WI38 (cell line): ENCODE data around the gene GSTM2.
A peak's percentile ranks its signal among the peaks of the same experiment; 100 is the strongest.
"Not testable (repeated sequence)": the region's sequence is repeated elsewhere in the genome, so short reads cannot be mapped to it uniquely, and the experiment has no call there.

Source experiments
- H3K4me3 ChIP-seq: 2 replicates; pipeline ENCODE4 v1.5.1; 2011; ENCODE audit warnings: low read depth, mild to moderate bottlenecking, control low read depth, low read length
- CTCF ChIP-seq: IDR thresholded peaks from 2 replicates; pipeline ENCODE4 v1.5.1; 2012; ENCODE audit warnings: low read depth, mild to moderate bottlenecking, control low read depth, low read length

Gene GSTM2

DNA sequence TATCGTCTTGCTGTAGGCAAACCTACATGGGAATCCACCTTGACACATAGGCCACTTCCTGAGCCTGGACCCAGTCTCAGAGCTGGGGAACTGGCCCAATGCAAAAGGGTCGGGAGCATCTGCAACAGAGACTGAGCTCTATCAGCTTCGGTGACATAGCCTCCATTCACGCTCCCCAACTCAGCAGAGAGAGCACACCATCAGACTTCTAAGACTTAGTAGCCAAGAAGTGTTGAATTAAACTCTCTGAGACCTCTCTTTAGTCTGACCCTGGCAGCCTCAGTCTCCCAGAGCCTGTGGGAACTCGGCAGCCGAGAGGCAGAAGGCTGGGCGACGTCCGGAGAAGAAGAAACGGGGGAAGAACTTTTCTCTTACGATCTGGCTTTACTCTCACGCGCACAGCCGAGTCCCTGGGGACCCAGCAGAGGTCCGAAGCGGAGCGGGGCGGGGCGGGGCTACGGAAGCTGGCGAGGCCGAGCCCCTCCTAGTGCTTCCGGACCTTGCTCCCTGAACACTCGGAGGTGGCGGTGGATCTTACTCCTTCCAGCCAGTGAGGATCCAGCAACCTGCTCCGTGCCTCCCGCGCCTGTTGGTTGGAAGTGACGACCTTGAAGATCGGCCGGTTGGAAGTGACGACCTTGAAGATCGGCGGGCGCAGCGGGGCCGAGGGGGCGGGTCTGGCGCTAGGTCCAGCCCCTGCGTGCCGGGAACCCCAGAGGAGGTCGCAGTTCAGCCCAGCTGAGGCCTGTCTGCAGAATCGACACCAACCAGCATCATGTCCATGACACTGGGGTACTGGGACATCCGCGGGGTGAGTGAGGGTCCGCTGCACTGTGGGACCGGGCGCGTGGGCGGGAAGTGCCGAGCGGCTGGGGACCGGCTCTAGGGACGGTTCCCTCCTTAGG lies 12.0 kb upstream of the GSTM2 start, which contains the start of gene GSTM4:
Gene GSTM4 (plus strand): TSS at position 485 of the 905 bp plus-strand sequence. CDS start 291 bp downstream, at position 776.
- H3K4me3 ChIP-seq, result peak within 1 kb of the TSS; percentile 78
- TF ChIP-seq CTCF, result no peak

DNA sequence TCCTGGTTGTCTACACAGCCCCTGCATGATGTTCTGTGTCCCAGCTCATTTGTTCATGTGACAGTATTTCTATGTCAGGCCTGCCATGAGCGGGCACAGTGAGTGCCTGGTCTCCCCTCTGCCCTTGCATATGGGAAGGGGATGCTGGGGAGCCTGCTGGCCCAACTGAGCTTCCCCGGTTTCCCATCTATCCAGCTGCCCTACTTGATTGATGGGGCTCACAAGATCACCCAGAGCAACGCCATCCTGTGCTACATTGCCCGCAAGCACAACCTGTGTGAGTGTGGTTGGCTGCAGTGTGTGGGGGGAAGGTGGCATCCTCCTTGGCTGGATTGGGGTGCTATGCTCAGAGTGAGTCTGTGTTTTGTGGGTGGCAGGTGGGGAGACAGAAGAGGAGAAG lies 10.5 kb upstream of the GSTM2 start:
- no peak for TF ChIP-seq CTCF
- no peak overlapping the region for H3K4me3 ChIP-seq

DNA sequence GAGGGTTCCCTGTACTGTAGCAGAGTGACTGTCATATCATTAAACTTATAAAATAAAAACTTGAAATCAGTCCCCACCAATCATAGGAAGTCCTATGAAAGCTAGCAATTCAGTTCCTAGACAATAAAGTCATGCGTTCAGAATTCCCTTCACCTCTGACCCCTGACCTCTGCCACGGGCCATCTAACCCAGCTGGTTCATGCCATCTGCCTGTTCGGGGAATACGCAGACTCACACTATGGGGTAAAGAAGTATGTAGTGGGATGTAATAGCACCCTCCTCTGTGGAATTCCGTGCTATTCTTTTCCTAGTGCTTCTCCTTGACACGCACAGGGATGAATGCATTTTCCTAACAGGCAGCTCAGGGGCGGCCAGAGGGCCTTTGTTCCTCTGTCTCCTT lies 9.9 kb upstream of the GSTM2 start:
- no peak for TF ChIP-seq CTCF
- no peak overlapping the region for H3K4me3 ChIP-seq

DNA sequence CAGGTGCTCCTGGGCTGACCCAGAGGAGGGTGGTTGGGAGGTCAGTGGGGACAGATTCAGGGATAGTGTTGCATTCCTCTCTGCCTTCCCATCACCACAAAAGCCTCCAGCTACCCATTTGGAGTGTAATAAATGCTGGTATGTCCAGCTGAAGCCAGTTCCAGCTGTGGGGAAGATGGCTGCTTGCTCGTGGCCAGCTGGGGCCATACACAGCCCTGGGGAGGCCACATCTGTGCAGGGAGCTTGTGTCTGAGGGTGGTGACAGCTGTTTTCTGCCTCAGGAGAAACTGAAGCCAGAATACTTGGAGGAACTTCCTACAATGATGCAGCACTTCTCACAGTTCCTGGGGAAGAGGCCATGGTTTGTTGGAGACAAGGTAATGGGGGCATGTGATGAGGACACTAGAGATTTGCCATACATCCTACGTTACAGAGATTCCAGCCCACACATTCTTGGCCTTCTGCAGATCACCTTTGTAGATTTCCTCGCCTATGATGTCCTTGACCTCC lies 9.3 kb upstream of the GSTM2 start:
- H3K4me3 ChIP-seq, result no peak overlapping the region
- TF ChIP-seq CTCF, result no peak

- TF ChIP-seq CTCF, result no peak
Observed at GRCh38 chr1:109659145-109659544, 8.7 kb upstream of the GSTM2 start.

GRCh38 chr1:109659997-109660690 lies 7.7 kb upstream of the GSTM2 start:
- H3K4me3 ChIP-seq, result no peak overlapping the region
- TF ChIP-seq CTCF, result no peak

More at GRCh38 chr1:109659145-109659544, 8.7 kb upstream of the GSTM2 start:
- H3K4me3 ChIP-seq, result no peak overlapping the region

- H3K4me3 ChIP-seq, result not testable (repeated sequence)
Observed at GRCh38 chr1:109660691-109661026, 7.2 kb upstream of the GSTM2 start.
